Fibroblast of skin of right quadriceps (primary cell): ENCODE data around the gene ELL2.
"Not testable (repeated sequence)": the region's sequence is repeated elsewhere in the genome, so short reads cannot be mapped to it uniquely, and the experiment has no call there.

ENCODE experiments used
- DNase-seq: peaks from one replicate; pipeline ENCODE4 v3.0.0-alpha.2; 2013

Gene ELL2

DNA sequence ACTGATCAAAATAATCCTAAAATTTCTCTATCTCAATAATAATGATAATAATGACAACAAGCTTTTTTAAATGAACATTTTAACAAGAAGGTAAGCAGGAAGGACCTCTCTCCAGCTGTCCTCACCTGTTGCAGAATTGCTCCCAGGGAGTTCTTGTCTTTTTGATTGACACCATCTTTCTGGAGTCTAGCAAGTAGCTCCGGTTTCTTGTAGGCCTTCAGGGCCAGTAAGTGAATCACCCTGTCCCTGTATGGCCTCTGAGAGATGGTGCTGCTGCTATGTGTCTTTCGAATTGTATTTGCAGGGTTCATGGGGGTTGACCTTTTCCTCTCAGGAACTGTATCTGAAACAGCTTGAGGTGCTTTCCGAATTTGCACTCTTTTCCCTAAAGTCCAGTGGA is 55.3 kb downstream of the ELL2 start:
- DNase-seq, result not testable (repeated sequence)

DNA sequence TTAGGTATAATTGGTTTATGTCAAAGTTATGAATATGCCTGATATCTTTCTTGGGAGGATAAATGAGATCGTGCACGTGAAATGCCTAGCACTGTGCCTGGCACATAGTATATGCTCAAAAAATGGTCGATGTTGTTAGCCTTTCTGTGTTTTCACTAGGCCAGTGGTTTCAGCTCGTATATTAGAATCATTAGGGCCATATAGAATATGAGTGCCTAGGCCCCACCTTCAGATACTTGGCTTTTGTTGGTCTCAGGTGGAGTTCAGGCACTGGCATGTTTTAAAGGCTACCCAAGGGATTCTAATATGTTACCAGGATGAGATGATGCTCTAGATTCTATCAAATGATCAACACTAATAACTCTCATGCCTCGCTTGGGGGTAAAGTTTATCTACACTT is 56.8 kb downstream of the ELL2 start:
- no peak for DNase-seq

DNA sequence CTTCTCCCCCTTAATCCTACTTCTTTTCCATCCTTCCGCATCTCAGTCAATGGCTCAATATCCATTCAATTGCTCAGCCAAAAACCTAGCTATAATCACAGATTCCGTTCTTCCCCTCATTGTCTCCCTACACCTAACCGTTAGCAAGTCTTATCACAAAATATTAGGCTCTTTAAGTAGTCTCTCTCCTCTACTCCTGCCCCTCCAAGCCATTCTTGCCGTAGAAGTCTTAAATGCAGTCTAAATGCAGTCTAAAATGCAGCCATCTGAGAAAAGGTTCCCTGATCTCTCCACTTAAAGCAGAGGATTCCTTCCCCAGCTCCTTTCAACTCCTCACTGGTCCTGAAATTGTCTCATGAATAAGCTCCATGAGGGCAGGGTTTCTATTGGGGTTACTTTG is 57.8 kb downstream of the ELL2 start:
- DNase-seq, result no peak

DNA sequence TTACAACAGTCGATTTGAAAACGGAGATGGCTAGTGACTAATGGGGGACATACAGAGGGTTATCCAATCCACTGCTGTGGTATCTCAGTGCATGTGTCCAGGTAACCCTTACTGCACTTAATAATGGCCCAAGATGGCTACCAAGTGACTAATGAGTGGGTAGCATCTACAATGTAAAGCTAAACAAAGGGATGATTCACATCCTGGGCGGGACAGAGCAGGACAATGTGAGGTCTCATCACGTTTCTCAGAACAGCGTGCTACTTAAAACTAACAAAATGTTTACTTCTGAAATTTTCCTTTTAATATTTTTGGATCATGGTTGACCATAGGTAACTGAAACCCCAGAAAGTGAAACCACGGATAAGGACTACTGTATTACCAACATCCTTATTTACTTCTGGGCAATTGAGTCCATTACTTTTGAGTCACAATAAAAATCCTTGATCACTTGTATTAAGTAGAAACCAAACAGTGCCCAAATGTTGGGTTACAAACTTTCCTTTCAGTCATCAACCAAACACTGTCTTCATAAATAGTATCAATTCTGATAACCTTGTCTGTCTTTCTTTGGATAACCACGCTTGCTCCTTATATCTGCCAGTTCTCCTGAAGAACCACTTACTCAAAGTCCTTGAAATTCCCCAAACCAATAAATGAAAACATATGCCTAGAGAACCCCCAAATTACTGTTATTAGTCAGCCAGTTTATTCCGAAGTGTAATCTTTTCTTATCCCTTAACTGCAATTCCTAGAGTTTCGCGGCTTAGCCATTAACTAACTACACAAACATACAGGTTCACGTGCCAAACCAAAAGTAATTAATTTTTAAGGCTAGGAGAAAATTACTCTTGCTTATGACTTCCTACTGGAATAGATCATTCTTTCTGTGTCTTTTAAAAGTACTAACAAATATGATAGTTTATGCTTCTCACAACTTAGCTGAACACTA is 59.7 kb downstream of the ELL2 start:
- peak; percentile 67 for DNase-seq

DNA sequence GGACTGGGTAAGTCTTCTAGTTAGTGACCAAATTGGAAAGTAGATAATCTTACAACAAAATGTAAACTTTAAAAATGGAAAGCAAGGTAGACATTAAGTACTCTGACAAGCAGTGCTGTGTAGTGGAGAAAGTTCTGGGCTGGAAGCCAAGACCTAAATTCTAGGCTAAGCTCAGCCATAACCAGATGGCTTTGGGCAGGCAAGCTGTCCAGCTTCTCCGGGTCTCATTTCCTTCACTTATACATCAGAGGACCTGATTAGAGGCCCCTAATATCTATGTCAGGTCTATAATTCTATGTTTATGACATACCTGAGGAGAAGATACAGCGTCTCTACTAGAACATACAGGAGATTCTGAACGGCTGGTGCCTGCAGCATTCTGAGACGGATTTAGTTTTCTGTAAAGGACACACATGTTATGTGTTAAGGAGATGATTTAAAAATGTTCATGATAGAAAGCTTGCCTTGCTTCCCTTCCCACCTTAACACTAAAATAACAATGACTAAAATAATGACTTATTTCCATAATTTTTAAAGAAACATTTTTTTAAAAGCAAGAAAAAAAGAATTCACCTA is 61.2 kb downstream of the ELL2 start:
- DNase-seq, result peak; percentile 77

DNA sequence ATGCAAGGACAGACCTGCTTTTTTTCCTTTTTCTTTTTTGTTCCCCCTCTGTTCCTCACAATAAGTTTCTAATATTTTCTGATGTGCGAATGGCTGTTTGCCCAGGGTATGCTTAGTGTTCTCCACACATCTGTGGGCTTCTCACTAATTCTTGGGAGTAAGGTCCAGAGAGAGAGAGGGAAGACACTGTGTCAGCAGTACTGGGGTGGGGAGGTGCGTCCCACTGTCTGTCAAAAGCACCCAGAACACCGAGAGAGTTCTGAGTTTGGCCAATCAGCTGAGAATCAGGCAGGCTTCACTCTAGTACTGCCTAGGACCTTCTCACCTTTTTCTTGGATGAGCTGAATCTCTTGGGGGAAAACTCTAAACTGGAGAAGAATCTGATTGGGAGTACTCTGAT is 61.8 kb downstream of the ELL2 start:
- DNase-seq, result no peak

DNA sequence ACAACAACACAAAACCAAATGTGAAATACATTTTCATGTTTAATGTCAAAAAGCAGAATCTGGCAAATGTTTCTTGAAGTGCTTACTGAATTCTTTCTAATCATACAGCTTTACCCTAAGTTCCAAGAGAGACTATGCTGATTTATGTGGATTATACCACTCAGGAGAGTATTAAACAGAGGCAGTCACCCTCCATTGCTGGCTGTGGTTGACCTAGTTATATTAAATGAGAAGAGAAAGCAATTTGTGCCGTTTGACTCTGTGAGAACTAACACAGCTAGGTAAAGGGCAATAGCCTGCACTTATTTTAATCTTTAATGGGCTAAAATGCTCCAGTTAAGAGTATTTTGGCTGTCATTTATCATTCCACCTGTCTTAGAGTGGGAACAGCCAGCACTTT is 62.6 kb downstream of the ELL2 start:
- DNase-seq, result no peak

DNA sequence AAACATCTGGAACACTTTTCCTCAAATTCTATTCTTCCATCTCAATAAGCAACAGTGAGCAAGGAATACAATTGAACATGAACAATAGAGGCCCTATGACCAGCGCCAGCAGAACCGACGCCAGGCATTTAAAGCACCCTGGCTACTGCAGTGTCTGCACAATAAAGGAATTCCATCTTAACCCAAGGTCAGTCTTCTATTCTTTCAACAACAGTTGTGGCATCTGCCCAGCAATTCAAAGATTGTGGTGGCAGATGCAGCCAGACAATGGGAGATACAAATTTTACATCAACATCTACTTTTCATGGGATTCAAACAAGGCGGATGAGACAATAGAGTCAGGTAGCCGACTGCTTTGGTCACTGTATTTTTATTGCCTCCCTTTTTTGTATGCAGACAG is 65.9 kb downstream of the ELL2 start:
- DNase-seq, result no peak

DNA sequence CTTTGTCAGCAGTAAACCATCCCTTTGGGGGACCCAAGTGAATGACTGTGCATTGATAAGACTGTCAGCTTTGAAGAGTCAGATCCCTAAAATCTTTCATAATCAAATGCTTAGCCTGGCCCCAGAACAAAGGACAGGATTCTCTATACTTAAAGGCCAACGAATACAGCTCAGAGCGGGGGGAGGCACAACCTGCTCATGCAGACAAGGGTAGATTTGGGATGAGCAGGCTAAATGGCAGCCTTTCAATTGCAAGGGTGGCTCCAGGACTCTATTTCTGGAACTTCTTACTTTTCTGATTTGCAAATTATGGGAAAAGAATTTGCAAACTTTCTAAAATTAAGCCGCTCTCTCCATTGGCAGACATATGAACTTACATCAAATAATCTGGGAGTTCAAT is 66.4 kb downstream of the ELL2 start:
- no peak for DNase-seq

DNA sequence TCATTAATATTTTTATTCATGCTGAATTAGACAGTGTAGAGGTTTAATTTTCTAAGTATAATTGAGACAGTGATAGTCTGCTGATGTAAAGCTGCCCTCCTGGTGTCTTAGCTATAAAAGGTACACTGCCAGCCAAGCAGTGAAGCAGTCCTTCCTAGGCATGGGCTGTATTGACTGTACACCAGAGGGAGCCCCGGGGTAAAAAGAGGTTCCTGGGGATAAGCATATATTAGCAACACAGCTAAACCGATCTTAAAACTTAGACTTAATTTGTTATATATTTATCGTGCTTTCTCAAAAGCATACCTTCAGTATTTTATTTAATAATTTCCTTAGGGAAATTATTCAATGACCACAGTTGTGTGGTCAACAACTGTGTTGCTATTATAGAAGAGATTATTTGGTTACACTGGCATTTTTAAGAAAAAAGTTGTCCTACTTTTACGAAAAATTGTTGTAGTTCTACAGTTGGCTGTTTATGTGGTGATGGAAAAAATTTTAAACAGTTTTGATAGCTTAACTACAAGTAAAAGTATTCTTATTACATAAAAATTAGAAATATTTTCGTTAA is 68.8 kb downstream of the ELL2 start:
- peak; percentile 50 for DNase-seq

DNA sequence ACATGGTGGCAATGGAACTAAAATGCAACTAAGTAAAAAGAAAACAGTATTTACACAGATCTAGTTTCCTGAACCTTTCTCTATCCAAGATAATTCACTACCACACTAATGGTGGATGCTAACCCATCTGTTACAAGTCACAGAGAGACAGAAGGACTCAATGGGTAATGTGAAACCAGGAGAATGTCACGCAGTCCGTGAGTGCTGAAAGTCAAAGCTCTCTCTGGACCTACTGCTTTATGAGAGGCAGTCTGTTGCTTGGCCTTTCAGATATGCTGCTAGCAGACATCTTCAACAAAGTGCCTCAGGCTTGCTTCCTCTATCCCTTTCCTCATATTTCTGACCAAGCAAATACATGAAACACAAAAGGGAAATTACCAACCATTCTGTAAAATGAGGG is 70.2 kb downstream of the ELL2 start:
- DNase-seq, result no peak

DNA sequence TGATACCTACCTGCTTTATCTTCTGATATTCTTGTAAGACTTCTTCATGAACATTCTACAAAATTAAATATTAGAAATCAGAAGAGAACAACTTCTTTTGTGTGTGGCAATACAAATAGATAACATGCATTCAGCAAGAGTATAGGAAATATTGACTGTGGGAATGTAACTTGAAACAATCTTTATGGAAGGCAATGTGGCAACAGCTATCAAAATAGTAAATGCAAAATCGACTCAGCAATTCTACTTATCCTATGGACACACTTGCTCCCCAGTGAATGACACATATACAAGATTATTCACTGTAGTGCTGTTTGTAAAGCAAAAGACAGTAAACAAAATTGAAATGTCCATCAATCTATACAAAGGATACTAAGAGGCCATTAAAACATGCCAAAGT is 72.6 kb downstream of the ELL2 start:
- no peak for DNase-seq

DNA sequence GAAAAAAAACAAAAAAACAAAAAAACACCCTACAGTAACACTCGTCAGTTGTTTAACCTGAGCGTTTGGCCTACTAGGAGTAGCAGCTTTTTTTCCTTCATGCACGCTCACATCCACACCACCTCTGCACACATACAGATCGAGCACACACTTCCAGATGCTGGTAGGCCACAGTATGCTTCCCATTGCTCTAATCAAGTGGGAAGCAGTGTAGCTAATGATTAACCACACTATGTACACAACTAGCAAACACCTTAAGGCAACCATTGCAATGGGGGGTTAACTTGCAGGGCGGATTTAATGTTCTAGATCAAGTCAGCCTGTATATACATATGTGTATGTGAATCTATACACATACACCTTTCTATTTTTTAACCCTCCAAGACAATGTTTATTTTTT is 73.7 kb downstream of the ELL2 start:
- DNase-seq, result no peak

DNA sequence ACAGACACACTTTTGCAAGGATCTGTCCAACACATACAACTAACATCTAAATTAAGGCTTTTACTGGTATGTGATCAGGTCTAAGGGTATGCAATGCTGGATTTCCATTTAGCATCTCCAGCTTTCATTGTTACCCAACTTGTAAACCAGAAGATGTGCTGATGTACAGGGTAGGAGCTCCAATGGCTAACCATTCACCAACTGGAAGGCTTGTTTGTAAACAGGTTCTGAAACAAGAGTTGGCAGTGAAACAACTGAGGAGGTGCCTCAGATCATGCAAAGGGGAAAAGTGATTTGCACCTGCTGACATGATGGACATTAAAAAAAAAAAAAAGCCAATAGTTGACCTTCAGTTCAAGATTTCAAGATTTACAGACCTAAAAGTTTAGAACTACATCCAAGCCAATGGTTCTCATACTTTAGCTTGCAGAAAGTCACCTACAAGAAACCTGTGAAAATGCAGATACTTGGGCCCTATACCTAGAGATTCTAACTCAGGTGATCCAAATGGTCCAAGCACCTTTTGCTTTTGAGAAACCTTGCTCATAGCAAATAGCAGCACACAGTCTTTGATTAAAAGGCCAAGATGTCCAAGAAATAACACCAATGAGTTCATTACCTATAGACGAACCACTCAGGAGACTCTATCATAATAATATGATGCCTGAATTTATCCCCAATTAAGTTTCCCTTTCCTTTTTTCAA is 75.2 kb downstream of the ELL2 start:
- DNase-seq, result no peak

DNA sequence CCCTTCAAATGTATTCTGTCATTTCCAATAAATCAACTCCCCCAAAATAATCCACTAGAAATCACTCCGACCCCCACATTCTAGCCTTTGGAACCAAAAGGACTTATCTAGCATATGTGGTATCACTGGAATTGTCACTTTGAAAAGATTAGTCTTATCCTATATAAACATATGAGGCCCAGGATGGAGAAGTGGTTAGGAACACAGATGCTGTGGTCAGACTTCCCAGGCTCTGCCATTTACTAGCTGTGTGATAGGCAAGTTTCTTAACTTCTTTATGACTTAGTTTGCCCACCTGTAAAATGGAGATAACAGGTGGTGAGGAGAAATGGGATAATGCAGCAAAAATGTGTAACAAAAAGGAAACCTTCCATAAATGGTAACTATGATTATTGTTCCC is 77.1 kb downstream of the ELL2 start:
- DNase-seq, result no peak

DNA sequence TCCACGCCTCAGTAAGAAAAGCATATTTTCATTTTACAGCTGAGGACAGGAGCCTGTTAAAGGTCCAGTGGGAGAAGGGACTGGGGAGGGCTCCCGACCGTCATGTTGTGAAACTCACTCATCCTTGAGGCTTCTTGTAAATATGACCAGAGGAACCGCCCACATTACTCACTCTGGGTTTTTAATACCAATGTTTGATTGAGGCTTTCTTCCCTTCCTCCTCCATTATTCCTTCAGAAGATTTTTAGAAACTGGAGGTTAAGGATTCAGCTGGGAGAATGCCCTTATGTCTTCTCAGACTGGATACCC is 77.7 kb downstream of the ELL2 start:
- peak; percentile 39 for DNase-seq

DNA sequence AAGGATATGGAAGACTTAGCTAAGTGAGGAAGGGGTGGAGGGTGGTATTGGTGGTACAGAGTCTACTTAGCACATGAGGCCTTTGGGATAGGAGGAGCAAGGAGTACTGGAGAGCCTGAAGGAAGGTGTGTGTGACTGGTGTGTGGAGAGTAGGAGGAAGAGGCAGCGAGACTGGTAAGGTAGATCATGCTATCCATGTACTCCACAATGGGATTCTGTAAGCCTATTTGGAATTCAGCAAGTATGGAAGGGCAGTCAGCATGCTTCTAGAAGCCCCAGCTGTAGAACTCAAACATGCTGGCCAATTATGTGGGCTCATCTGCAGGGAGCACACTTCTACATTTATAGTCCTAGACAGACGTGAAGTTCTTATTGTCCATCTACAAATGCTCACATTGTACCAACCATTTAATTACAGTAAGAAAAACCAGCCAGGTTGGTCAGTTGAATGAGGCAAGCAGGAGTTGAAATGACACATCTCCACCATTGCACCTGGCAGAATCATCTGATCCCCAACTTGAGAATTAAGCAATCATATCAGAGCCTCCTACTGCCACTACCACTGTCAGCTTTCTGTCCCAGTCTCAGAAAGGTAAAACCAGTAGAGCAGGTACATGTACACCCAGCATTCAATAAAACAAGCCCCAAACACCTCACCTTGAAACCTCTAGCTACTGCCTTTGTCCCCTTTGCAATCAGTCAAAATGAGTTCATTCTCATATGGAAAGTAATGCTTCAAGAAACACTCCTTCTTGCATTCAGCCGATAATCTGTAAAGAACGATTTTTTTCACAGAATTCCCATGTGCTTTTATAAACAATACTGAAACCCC is 78.2 kb downstream of the ELL2 start:
- DNase-seq, result no peak

DNA sequence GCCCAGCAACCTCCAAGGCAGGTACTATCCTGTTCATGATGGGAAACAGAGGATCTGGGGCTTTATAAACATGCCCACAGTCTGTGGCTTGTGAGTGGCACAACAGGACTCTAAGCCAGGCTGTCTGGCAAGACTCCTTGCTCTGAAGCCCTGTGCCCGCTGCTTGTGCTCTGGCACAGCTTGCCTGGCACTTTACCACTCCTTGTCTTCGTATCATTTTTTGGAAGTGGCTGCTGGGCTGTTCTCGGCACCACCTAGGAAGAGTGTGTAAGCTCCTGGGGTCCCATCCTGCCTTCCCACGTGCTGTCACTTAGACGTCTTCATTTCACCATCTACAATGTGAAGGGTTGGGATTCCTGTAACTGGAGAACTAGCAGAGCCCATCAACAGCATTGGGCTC is 79.8 kb downstream of the ELL2 start:
- no peak for DNase-seq

DNA sequence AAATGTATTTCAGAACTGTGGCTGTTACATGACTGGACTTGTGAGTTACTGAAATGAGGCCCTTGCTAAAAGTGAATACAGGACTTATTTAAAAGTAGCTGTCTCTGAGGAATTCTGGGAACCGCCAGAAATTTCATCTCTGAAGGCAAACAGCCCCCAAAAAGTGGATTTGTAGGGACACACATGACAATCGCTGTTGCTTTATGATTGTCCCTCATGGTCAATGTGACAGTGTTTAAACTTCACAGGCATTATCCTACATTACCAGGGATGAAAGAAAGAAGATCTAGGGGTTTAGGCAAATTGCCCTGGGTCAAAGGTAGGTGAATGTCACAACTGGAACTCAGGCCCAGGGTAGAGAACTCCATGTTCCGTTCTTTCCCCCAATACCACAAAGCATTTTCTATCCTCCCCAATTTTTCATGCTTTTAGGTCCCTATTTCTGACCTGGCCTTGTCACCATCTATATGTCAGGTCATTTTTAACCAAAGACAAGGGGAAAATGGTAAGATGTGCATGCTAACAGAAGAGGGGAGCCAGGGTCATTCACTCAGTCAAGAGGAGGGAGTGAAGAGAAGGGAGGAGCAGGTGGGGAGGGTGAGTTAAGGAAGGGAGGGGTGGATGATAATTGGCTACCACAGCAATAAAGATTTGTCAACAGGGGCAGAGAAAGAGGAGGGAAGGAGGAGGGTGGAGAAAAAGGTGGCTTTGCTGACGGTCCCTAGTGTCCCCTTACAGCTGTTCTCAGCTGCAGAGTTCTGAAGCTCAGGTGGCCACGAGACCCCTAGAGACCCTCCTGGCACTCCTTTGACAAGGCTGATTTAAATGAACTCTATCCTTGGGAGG is 81.3 kb downstream of the ELL2 start:
- DNase-seq, result no peak

DNA sequence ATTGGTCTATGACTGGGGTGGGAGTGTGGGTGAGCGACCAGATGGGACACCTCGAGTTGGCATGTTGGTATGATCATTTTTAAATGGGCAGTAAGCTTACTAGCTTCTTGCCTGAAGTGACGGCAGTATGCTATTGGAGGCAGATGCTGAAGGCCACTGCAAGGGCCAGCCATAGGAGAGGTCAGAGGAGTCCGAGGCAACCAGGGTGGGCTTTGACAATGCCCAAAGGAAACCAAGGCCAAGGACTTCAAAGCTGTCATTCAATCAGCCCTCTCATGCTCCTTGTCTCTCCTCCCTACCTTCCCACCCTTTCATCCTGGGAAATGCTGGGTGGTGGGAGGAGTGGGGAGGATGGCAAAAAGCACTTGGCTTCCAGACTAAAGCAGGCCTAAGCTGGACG is 82.0 kb downstream of the ELL2 start:
- DNase-seq, result no peak

DNA sequence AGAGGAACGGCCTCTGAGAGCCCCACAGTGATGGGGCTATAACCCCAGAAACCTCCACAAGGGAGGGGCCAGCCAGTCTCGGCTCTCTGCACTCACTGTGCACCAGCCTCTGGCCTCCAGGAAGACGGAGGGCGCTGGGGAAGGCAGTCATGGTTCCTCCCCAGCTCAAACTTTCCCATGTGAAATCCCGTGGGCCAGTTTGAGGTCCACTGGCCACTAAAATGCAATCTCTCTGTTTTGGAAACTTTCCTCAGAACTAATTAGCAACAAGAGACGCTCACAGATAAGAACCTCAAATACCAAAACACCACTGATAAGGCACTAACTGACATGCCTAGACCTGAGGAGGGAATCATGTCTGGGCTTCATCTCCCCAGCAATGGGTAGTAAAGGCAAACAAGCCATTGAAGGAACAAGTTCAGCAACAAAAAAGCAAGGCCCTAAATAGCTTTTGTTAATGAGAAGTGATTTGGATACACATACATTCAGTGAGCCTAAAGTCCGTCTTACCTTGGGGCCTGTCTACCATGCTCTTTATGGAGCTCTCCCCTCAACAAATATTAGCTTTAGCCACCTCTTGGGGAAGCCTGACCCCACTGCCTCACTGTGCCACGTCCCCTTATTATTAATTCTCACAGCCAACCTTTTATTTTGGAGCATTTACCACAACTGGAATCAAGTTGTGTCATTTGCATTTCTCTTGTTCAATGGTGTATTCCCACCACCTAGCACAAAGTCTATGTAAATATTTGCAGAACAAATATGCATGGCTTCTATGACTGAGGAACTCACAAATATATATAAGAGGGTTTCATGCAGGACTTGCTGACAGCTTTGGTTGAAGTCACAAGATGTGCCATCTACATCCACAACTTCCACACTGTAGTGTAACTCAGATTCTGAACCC is 83.0 kb downstream of the ELL2 start:
- no peak for DNase-seq
